ENCODE measurements around the gene AMHR2.

AMHR2 gene

GRCh38 chr12:53450936-53451335 lies 27.3 kb downstream of the AMHR2 start:
- Histone ChIP-seq H3K4me3 (ENCODE audit: control insufficient read depth in 1 of 7, extremely low read depth in 1 of 7, insufficient read depth in 4 of 7, low read depth in 2 of 7, low read length in 6 of 7) (no peak overlapping the region), H3K4me1 (ENCODE audit: control extremely low read depth in 1 of 4, control insufficient read depth in 4 of 4, insufficient read depth in 4 of 4, low read length in 3 of 4) (peaks cover 8 to 20% (median 13%) of the 10 kb centered on the region in 4 experiments), H3K27me3 (replicated peaks in 2 of 5; ENCODE audit: control insufficient read depth in 4 of 5, insufficient read depth in 5 of 5, low read length in 4 of 5) (no peaks in the 10 kb centered on the region), H3K27ac (ENCODE audit: insufficient read depth in 1 of 2, low read depth in 1 of 2, low read length in 2 of 2, poor library complexity in 1 of 2, severe bottlenecking in 2 of 2) (no peak overlapping the region), H3K9me3 (ENCODE audit: control extremely low read depth in 1 of 5, control insufficient read depth in 4 of 5, insufficient read depth in 2 of 5, low read depth in 1 of 5, low read length in 4 of 5) (no peaks in the 10 kb centered on the region), H3K36me3 (ENCODE audit: control insufficient read depth in 4 of 4, insufficient read depth in 4 of 4, low read length in 3 of 4) (peaks cover 14 to 41% (median 26%) of the 10 kb centered on the region in 4 experiments)
- ChIA-PET CTCF (interaction anchor here (0.6 to 1.0 kb wide), 6 partner anchors 25 to 85 kb away, joined by 3 read pairs; partner anchors contain the start of gene TARBP2), POLR2A (interaction anchor here (0.9 to 1.0 kb wide), 2 partner anchors 10 to 50 kb away, joined by 3 read pairs; partner anchors contain the start of genes PRR13 and TARBP2)
- WGBS (ENCODE audit: insufficient coverage), result 95% methylated on average over 4 of the region's 7 CpGs
- DNase-seq, result no peak

- WGBS (ENCODE audit: insufficient coverage), result under 1% methylated on average over 20 of the region's 32 CpGs
- peak within 1 kb of the TSS; percentile 94 for H3K27ac ChIP-seq (ENCODE audit: insufficient read depth in 1 of 2, low read depth in 1 of 2, low read length in 2 of 2, poor library complexity in 1 of 2, severe bottlenecking in 2 of 2)
- peaks cover 17 to 46% (median 29%) of the 10 kb centered on the region in 4 experiments for H3K36me3 ChIP-seq (ENCODE audit: control insufficient read depth in 4 of 4, insufficient read depth in 4 of 4, low read length in 3 of 4)
- no peaks in the 10 kb centered on the region for H3K9me3 ChIP-seq (ENCODE audit: control extremely low read depth in 1 of 5, control insufficient read depth in 4 of 5, insufficient read depth in 2 of 5, low read depth in 1 of 5, low read length in 4 of 5)
- no peaks in the 10 kb centered on the region for H3K27me3 ChIP-seq (replicated peaks in 2 of 5; ENCODE audit: control insufficient read depth in 4 of 5, insufficient read depth in 5 of 5, low read length in 4 of 5)
- H3K4me1 ChIP-seq (ENCODE audit: control extremely low read depth in 1 of 4, control insufficient read depth in 4 of 4, insufficient read depth in 4 of 4, low read length in 3 of 4), result peaks cover 8 to 20% (median 13%) of the 10 kb centered on the region in 4 experiments
- ChIA-PET CTCF (interaction anchor here (0.6 to 1.0 kb wide), 4 partner anchors 26 to 69 kb away, joined by 3 read pairs; partner anchors contain the start of gene TARBP2), POLR2A (interaction anchor here (0.7 to 1.0 kb wide), 3 partner anchors 10 to 69 kb away, joined by 3 read pairs; partner anchors contain the start of gene PRR13)
- DNase-seq, result peak; percentile 99 to 100 (median 99)
- H3K4me3 ChIP-seq (ENCODE audit: control insufficient read depth in 1 of 7, extremely low read depth in 1 of 7, insufficient read depth in 4 of 7, low read depth in 2 of 7, low read length in 6 of 7), result peak within 1 kb of the TSS; percentile 55 to 98 (median 89)
Measured at GRCh38 chr12:53451661-53452158, 28.1 kb downstream of the AMHR2 start, which contains the start of gene PCBP2. TSS of gene PCBP2 (plus strand) at chr12:53452102. CDS start at chr12:53454801, 2,699 bp downstream.

DNA sequence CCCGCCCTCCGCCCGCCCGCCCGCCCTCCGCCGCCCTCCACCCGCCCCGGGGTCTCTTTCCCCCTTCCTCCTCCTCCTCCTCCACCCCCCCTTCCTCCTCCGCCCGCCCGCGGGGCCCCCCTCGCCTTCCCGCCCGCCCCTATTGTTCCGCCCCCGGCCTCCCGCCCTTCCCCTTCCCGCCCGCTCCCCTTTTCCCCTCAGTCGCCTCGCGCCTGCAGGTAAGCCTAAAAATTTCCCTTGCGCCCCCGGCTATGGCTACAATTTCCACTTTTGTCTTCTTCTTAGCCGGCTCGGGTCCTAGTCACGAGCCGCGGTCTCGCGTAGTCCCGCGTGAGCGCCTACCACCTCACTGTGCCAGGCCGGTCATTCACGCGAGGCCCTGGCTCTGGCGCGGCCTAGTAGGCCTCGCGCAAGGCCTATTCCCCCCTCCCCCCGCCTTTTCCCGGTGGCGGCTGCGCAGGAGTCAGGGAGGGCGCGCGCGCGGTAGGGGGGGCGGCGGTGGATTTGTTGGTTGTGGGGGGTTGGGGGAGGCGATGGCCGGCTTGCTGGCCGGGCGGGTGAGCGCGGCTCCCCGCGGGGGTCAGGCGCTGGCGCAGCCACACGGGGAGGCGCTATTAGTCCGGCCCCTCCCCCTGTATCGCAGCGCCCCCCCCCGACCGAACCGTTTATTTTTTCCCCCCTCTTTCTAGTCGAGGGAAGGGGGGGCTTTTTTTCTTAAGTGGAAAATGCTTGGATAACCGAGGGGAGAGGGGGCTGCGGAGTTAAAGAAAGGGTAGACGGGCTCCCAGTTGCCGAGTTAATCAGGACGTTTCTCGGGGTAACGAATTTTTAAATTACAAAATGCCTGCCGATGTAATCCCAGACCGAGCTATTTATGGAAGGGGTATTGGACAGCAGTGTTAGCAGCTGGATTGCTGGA lies 28.8 kb downstream of the AMHR2 start:
- ChIA-PET POLR2A (interaction anchor here (0.7 to 2.4 kb wide), 2 partner anchors 29 to 70 kb away, joined by 3 to 6 read pairs; no protein-coding TSS in a partner anchor), CTCF (interaction anchor here (0.7 to 3.5 kb wide), 2 partner anchors 10 to 24 kb away, joined by 4 to 11 read pairs; no protein-coding TSS in a partner anchor)
- 0% methylated on average over 27 of the region's 82 CpGs for WGBS (ENCODE audit: insufficient coverage)
- Histone ChIP-seq H3K27me3 (replicated peaks in 2 of 5; ENCODE audit: control insufficient read depth in 4 of 5, insufficient read depth in 5 of 5, low read length in 4 of 5) (no peaks in the 10 kb centered on the region), H3K27ac (ENCODE audit: insufficient read depth in 1 of 2, low read depth in 1 of 2, low read length in 2 of 2, poor library complexity in 1 of 2, severe bottlenecking in 2 of 2) (peak overlapping the region; percentile 94), H3K4me1 (ENCODE audit: control extremely low read depth in 1 of 4, control insufficient read depth in 4 of 4, insufficient read depth in 4 of 4, low read length in 3 of 4) (peaks cover 8 to 20% (median 13%) of the 10 kb centered on the region in 4 experiments), H3K36me3 (ENCODE audit: control insufficient read depth in 4 of 4, insufficient read depth in 4 of 4, low read length in 3 of 4) (peaks cover 17 to 51% (median 34%) of the 10 kb centered on the region in 4 experiments), H3K4me3 (ENCODE audit: control insufficient read depth in 1 of 7, extremely low read depth in 1 of 7, insufficient read depth in 4 of 7, low read depth in 2 of 7, low read length in 6 of 7) (peak overlapping the region; percentile 55 to 98 (median 89)), H3K9me3 (ENCODE audit: control extremely low read depth in 1 of 5, control insufficient read depth in 4 of 5, insufficient read depth in 2 of 5, low read depth in 1 of 5, low read length in 4 of 5) (no peaks in the 10 kb centered on the region)
- DNase-seq, result peak; percentile 83 to 90 (median 89)

- H3K4me3 ChIP-seq (ENCODE audit: control insufficient read depth in 1 of 7, extremely low read depth in 1 of 7, insufficient read depth in 4 of 7, low read depth in 2 of 7, low read length in 6 of 7), result peak overlapping the region in 4 of 7 experiments; percentile 84 to 98 (median 94)
- H3K27ac ChIP-seq (ENCODE audit: insufficient read depth in 1 of 2, low read depth in 1 of 2, low read length in 2 of 2, poor library complexity in 1 of 2, severe bottlenecking in 2 of 2), result peak overlapping the region in 1 of 2 experiments; percentile 94
Measured at GRCh38 chr12:53453953-53454640, 30.4 kb downstream of the AMHR2 start.

GRCh38 chr12:53454707-53455106 lies 31.1 kb downstream of the AMHR2 start:
- Histone ChIP-seq H3K4me3 (ENCODE audit: control insufficient read depth in 1 of 7, extremely low read depth in 1 of 7, insufficient read depth in 4 of 7, low read depth in 2 of 7, low read length in 6 of 7) (no peak overlapping the region), H3K36me3 (ENCODE audit: control insufficient read depth in 4 of 4, insufficient read depth in 4 of 4, low read length in 3 of 4) (peaks cover 18 to 63% (median 40%) of the 10 kb centered on the region in 4 experiments), H3K27ac (ENCODE audit: insufficient read depth in 1 of 2, low read depth in 1 of 2, low read length in 2 of 2, poor library complexity in 1 of 2, severe bottlenecking in 2 of 2) (no peak overlapping the region), H3K9me3 (ENCODE audit: control extremely low read depth in 1 of 5, control insufficient read depth in 4 of 5, insufficient read depth in 2 of 5, low read depth in 1 of 5, low read length in 4 of 5) (no peaks in the 10 kb centered on the region), H3K27me3 (replicated peaks in 2 of 5; ENCODE audit: control insufficient read depth in 4 of 5, insufficient read depth in 5 of 5, low read length in 4 of 5) (no peaks in the 10 kb centered on the region), H3K4me1 (ENCODE audit: control extremely low read depth in 1 of 4, control insufficient read depth in 4 of 4, insufficient read depth in 4 of 4, low read length in 3 of 4) (peaks cover 8 to 20% (median 13%) of the 10 kb centered on the region in 4 experiments)
- no peak for DNase-seq
- WGBS (ENCODE audit: insufficient coverage), result 100% methylated on average over 1 of the region's 3 CpGs
- ChIA-PET POLR2A (interaction anchor here (0.6 to 2.4 kb wide), 3 partner anchors 14 to 27 kb away, joined by 3 to 6 read pairs (median 4); no protein-coding TSS in a partner anchor), CTCF (interaction anchor here (1.2 to 3.5 kb wide), 6 partner anchors 10 to 110 kb away, joined by 3 to 14 read pairs (median 6); no protein-coding TSS in a partner anchor)

More at GRCh38 chr12:53453953-53454640, 30.4 kb downstream of the AMHR2 start:
- DNase-seq, result no peak
- no peaks in the 10 kb centered on the region for H3K9me3 ChIP-seq (ENCODE audit: control extremely low read depth in 1 of 5, control insufficient read depth in 4 of 5, insufficient read depth in 2 of 5, low read depth in 1 of 5, low read length in 4 of 5)
- H3K36me3 ChIP-seq (ENCODE audit: control insufficient read depth in 4 of 4, insufficient read depth in 4 of 4, low read length in 3 of 4), result peaks cover 16 to 57% (median 36%) of the 10 kb centered on the region in 4 experiments
- peaks cover 8 to 20% (median 13%) of the 10 kb centered on the region in 4 experiments for H3K4me1 ChIP-seq (ENCODE audit: control extremely low read depth in 1 of 4, control insufficient read depth in 4 of 4, insufficient read depth in 4 of 4, low read length in 3 of 4)
- POLR2A ChIA-PET, result interaction anchor here (0.6 to 2.4 kb wide), 4 partner anchors 14 to 28 kb away, joined by 3 to 6 read pairs (median 4); no protein-coding TSS in a partner anchor
- 83% methylated on average over 2 of the region's 6 CpGs for WGBS (ENCODE audit: insufficient coverage)
- H3K27me3 ChIP-seq (replicated peaks in 2 of 5; ENCODE audit: control insufficient read depth in 4 of 5, insufficient read depth in 5 of 5, low read length in 4 of 5), result no peaks in the 10 kb centered on the region
- CTCF ChIA-PET, result interaction anchor here (1.8 to 3.5 kb wide), 4 partner anchors 13 to 109 kb away, joined by 4 to 14 read pairs (median 8); no protein-coding TSS in a partner anchor

DNA sequence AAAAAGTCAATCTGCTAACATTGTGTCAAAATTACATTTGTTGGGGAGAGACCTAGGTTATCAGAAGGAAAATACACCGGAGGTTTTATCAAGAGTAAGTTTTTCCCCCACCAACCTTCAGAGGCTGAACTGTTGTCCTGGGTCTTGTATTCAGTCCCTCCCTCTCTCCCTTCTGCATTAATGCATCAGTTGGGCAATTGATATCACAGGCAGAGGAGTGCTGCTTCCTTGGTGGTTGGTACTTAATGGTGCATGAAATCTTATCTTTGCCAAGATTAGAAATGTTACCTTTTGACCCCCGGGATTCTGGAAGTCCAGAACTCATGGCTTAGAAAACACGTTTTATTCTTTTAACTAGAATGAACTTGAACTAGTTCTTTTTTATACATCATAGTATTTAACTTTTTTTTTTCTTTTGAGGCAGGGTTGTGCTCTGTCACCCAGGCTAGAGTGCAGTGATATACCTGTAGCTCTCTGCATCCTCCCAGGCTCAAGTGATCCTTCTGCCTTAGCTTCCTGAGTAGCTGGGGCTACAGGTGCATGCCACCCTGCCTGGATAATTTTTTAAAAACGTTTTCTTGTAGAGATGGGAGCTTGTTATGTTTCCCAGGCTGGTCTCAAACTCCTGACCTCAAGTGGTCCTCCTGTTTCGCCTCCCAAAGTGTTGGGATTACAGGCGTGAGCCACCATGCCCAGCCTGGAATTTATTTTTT lies 33.2 kb downstream of the AMHR2 start:
- H3K4me1 ChIP-seq (ENCODE audit: control extremely low read depth in 1 of 4, control insufficient read depth in 4 of 4, insufficient read depth in 4 of 4, low read length in 3 of 4), result peaks cover 8 to 17% (median 13%) of the 10 kb centered on the region in 4 experiments
- CTCF ChIA-PET, result interaction anchor here (2.5 to 3.2 kb wide), 2 partner anchors 20 to 112 kb away, joined by 5 to 9 read pairs; no protein-coding TSS in a partner anchor
- no peaks in the 10 kb centered on the region for H3K27me3 ChIP-seq (replicated peaks in 2 of 5; ENCODE audit: control insufficient read depth in 4 of 5, insufficient read depth in 5 of 5, low read length in 4 of 5)
- DNase-seq, result no peak
- H3K27ac ChIP-seq (ENCODE audit: insufficient read depth in 1 of 2, low read depth in 1 of 2, low read length in 2 of 2, poor library complexity in 1 of 2, severe bottlenecking in 2 of 2), result no peak overlapping the region
- H3K9me3 ChIP-seq (ENCODE audit: control extremely low read depth in 1 of 5, control insufficient read depth in 4 of 5, insufficient read depth in 2 of 5, low read depth in 1 of 5, low read length in 4 of 5), result no peaks in the 10 kb centered on the region
- H3K4me3 ChIP-seq (ENCODE audit: control insufficient read depth in 1 of 7, extremely low read depth in 1 of 7, insufficient read depth in 4 of 7, low read depth in 2 of 7, low read length in 6 of 7), result no peak overlapping the region
- 67% methylated on average over 1 of the region's 6 CpGs for WGBS (ENCODE audit: insufficient coverage)
- POLR2A ChIA-PET, result interaction anchor here (0.7 to 1.2 kb wide), 2 partner anchors 9 to 62 kb away, joined by 3 to 5 read pairs; no protein-coding TSS in a partner anchor
- H3K36me3 ChIP-seq (ENCODE audit: control insufficient read depth in 4 of 4, insufficient read depth in 4 of 4, low read length in 3 of 4), result peaks cover 25 to 84% (median 59%) of the 10 kb centered on the region in 4 experiments
